HG02763 (cell line): ENCODE results near the gene CARNS1.
"Not testable (repeated sequence)": the region's sequence is repeated elsewhere in the genome, so short reads cannot be mapped to it uniquely, and the experiment has no call there.

ENCODE experiments used
- ATAC-seq: cut with Tn5 transposase; IDR thresholded peaks from one replicate; pipeline ENCODE4 v1.9.1; 2021; ENCODE audit warnings: mild to moderate bottlenecking, moderate library complexity; ENCODE audit not compliant: unreplicated experiment

CARNS1 gene

DNA sequence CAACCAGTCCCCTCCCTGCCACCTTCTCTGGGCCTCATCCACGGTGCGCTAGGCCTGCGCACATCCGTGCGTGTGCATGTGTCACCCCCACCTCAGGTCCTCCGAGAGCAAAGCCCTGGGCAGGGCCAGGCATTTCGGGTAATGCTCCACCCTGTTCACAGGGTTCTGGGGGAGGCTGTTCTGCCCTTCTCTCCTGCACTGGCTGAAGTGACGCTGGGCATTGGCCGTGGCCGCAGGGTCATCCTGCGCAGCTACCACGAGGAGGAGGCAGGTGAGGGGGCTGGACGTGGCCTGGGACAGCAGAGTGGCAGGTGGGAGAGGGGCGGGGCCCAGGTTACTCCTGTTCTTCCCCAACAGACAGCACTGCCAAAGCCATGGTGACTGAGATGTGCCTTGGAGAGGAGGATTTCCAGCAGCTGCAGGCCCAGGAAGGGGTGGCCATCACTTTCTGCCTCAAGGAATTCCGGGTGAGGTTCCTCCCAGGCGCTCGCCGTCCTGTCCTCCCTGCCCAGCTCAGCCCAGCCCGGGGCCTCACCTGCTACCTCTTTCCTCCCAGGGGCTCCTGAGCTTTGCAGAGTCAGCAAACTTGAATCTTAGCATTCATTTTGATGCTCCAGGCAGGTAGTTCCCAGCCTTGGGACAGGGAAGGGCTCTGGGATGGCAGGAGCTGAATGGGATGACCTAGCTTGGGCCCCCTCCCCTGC is 19.8 kb upstream of the CARNS1 start:
- ATAC-seq: no peak

DNA sequence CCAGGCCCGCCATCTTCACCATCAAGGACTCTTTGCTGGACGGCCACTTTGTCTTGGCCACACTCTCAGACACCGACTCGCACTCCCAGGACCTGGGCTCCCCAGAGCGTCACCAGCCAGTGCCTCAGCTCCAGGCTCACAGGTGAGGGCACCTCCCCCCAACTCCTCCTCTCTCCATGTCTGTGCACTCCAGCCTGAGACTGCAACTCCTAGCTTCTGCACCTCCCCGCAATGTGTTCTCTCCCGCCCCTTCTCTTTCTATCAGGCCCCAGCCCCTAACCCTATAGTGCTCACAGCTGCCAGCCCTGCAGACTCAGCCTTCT is 19.3 kb upstream of the CARNS1 start:
- no peak for ATAC-seq

DNA sequence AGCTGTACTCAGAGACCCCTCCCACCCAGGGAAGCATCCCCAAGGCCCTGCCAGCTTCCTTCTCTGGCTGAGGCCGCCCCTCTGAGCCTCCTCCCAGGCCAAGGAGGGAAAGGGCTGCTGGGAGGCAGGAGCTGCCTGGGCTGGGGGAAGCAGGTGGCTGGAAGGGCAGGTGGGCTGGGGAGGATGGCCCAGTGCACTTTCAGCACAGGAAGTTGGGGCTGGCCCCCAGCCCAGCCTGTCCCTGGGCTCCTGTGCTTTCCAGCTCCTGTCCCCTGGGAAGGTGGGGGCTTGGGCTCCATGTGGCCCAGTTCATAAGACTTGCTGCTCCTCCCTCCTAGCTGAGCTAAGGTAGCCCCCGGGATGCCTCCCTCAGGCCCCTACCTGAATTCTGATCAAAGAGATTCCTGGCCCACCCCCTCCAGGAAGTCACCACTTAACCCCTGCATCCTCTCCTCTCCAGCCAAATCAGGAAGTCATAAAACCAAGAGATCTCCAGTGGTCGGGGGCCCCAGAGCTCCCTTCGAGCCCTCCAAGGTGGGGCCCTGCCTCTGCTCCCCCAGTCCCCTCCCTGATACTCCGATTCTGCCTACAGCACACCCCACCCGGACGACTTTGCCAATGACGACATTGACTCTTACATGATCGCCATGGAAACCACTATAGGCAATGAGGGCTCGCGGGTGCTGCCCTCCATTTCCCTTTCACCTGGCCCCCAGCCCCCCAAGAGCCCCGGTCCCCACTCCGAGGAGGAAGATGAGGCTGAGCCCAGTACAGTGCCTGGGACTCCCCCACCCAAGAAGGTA is 18.7 kb upstream of the CARNS1 start:
- ATAC-seq: no peak

DNA sequence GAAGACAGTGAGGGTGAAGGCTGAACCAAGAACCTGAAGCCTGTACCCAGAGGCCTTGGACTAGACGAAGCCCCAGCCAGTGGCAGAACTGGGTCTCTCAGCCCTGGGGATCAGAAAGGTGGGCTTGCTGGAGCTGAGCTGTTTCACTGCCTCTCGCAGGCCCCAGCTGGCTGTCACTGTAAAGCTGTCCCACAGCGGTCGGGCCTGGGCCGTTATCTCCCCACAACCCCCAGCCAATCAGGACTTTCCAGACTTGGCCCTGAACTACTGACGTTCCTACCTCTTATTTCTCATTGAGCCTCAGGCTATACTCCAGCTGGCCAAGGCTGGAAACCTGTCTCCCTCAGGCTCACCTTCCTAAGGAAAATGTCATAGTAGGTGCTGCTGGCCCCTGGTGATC is 17.9 kb upstream of the CARNS1 start:
- no peak for ATAC-seq

DNA sequence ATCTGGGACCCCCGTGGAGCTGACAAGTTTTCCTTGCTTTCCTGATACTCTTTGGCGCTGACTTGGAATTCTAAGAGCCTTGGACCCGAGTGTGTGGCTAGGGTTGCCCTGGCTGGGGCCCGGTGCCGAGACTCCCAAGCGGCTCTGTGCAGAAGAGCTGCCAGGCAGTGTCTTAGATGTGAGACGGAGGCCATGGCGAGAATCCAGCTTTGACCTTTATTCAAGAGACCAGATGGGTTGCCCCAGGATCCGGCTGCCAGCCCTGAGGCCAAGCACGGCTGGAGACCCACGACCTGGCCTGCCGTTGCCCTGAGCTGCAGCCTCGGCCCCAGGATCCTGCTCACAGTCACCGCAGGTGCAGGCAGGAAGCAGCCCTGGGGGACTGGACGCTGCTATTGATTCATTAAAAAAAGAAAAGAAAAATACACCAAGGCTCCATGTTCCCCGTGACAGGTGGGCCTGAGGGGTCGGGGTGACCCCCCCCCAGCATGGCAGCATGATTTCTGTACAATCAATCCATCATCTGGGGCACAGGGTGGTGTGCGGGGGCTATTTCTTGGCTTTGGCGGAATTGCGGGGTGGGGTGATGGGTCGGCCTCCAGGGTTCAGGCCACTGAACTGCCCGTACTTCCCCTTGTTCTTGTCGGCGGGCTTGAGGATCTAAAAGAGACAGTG is 17.4 kb upstream of the CARNS1 start:
- no peak for ATAC-seq

DNA sequence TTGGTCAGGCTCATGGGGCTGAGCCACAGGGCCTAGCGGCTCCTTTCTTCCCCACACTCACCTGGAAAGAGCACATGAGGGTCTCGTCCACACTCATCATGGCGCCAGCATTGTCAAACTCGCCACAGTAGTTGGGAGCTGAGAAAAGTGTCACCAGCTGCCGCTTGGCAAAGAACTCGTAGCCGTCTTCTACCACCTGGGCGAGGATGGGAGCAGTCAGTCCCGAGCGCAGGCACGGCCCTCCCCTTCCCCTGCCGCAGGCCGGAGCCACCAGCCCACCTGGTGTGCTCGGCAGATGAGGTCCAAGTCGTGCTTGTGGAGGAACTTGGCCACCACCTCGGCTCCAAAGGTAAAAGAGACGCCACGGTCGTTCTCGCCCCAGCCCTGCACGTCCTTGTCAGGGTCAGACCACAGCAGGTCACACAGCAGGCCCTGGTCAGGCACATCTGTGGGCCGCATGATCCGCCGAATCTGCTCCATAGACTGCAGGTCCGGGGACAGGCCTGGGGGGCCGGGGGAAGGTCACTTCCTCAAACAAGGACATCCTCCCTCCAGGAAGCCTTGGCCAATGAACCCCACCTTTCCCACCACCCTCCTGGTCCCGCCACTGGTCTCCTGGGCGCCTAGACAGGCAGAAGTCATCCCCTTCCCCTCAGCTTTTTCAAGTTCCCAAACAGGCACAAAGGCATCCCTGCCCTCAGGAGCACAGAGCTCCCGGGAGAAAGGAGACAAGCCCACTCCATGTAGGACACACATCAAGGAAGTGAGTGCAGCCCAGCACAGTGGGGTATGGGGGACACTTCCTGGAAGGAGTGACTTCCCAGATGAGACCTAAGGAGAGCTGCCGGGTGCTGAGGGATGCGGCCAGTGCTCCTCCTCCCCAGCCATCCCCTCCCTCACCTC is 16.6 kb upstream of the CARNS1 start:
- no peak for ATAC-seq

DNA sequence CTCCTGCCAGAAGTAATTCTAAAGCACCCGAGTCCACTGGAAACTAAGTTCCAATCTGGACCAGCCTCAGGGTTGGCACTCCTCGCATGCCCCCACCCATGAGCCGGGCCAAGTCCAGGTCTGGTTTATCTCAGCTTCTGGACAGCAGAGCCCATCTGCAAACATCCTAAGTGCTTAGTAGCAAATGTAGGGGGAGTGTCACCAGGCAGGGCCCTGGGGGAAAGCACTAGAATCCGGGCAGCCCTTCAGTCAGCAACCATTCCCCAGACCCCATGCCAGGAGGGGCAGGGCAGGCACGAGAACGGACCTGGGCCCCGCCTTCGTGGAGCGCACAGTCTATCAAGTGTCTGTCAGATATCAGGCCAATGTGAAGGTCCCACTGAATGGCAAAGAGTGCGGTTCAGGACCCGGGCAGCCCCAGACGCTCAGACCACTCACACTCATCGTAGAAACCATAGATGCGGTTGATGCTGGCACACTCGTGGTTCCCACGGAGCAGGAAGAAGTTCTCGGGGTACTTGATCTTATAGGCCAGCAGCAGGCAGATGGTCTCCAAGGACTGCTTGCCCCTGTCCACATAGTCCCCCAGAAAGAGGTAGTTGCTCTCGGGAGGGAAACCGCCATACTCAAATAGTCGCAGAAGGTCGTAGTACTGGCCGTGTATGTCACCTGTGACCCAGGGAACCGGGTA is 15.1 kb upstream of the CARNS1 start:
- ATAC-seq: no peak

DNA sequence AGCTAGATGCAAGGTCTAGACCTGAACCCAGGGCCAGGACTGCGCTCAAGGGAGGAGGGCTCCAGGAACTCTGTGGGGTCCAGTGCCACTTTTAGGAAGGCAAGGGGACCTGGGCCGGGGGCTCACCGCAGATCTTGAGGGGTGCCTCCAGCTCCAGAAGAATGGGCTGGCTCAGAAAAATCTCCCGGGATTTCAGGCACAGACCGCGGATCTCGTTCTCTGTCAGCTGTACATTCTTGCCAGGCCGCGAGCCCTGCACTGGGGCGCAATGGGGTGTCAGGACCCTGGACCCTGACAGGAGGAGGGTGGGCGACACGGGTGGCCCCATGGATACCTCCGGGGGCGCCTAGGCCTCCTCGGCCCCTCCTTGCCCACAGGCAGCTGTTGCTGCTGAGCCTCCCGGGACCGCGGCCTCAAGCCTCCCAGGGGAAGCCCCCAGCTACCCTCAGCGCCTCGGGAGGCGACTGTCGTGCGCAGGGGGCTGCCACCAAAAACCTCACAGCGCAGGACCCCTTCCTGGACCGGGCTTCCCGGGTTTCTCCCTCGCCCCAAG is 14.5 kb upstream of the CARNS1 start:
- peak; percentile 8 for ATAC-seq

DNA sequence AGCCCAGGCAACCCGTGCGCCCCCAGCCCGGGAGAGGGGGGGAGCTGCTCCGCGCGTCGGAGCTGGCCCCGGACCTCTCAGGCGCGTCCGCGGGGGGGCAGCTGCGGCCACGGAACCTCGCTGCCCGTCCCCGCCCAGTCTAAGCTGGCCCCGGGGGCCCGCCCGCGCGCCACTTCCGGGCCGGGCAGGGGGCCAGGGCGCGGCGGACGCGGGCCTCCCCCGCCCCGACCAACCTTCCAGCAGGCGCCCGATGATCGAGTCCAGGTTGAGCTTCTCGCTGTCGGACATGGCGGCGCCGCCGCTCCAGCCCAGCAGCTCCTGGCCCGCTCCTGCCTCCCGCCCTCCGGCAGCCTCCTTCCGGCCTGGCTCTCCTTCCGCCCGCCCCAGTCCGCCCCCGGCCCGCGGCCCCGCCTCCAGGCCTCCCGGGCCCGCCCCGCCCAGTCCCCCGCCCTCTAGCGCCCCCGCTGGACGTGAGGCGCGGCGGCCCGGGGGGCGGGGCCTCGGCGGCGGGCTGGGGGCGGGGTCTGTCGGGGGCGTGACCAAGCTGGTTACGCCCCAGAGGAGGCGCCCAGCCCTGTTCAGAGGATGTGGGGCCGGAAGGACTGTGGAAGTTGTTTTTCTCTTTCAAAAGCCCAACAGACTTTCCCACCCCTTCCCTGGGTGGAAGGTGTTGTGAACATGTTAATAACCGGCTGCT is 13.8 kb upstream of the CARNS1 start, which contains the start of gene PPP1CA:
PPP1CA (minus strand) TSS at position 364 of the 697 bp plus-strand sequence; CDS start at position 288, 76 bp downstream.
- peak; percentile 67 for ATAC-seq

DNA sequence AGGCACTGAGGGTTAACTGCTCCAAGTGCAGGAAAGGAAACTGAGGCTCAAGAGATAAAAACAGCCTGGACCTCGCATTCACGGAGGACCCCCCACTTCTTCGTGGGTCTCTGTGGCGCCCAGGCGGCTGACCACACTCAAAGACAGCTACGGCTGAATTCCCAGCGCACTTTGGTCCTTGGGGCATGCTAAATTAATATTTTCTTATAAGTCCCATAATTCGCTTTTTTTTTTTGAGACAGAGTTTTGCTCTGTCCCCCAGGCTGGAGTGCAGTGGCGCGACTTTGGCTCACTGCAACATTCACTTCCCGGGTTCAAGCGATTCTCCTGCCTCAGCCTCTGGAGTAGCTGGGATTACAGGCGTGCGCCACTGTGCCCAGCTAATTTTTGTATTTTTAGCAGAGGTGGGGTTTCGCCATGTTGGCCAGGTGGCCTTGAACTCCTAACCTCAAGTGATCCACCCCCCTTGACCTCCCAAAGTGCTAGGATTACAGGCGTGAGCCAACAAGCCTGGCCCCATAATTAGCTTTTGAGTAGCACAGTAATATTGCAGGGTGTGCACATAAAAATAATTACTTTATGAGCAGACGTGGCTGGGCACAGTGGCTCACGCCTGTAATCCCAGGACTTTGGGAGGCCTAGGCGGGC is 13.2 kb upstream of the CARNS1 start:
- ATAC-seq: not testable (repeated sequence)

DNA sequence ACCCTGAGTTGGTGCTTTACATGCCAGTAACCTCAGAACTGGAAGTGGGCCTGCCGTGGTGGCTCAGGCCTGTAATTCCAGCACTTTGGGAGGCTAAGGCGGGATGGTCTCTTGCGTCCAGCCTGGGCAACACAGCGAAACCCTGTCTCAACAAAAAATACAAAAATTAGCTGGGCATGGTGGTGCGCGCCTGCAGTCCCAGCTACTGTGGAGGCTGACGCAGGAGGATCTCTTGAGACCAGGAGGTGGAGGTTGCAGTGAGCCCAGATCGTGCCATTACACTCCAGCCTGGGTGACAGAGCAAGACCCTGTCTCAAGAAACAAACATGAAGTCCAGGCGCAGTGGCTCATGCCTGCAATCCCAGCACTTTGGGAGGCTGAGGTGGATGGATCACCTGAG is 12.4 kb upstream of the CARNS1 start:
- ATAC-seq: not testable (repeated sequence)

DNA sequence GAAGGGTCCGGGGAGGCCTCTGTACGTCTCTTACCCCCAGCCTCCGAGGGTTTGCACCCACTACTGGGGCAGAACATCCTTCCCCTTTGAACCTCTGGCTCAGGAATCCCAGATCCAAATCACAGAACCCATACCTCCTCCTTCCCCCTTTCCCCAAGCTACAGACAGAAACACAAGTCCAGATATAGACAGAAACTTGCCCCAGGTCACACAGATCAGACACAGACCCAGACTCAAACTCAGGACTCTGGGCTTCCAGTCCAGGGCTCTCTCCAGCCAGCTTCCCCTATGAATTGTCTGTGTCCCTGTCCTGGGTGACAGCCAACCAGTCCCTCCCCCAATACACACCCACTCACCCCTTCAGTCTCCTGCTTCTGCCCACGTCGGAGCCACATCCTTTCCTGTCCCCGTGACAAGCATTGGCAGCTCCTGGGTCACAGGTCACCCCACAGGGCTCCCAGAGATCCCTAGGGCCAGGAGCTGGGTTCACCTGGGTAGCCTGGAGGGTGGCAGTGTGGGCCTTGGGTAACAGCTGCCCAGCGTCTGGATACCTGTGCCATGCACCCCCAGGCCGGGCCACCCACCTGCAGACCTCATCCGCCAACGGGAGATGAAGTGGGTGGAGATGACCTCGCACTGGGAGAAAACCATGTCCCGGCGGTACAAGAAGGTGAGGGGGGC is 10.8 kb upstream of the CARNS1 start:
- no peak for ATAC-seq

DNA sequence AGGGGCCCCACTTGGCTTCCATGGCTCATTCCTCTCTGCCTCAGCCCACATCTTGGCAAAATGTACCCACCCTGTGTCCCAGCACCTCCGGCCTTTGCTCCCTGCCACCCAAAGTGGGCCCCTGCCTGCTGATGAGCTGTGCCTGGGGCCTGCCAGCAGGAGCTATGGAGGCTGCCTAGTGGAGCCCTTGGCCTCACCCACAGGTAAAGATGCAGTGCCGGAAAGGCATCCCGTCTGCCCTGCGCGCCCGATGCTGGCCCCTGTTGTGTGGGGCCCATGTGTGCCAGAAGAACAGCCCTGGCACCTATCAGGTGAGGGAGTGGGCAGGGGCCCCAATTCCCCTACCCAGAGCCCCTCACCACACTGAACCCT is 10.3 kb upstream of the CARNS1 start:
- no peak for ATAC-seq

DNA sequence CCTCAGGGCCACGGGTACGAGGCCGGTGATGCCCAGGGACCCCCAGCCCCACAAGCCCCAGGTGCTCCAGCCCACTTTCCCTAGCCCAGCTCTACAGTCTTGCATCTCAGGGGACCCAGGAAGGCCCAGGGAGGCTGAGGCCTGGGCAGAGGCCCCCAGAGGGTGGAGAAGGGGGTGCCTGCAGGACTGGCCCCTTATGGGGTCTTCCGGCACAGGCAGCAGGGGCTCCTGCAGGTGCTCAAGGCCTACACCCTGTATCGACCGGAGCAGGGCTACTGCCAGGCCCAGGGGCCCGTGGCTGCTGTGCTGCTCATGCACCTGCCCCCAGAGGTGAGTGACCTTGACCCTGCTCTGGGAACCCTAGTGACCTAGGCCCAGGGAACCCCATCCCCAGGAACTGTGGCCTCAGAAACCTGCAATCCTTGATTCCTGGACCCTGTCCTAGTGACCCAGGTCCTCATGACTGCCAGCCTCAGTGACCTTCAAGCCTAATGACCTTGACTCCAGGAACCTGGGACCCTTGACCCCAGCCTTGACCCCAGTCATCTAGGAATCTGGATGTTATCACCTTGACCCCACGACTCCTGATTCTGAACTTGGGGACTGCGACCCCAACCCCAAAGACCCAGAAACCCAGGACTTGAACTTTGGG is 9.7 kb upstream of the CARNS1 start:
- ATAC-seq: no peak

DNA sequence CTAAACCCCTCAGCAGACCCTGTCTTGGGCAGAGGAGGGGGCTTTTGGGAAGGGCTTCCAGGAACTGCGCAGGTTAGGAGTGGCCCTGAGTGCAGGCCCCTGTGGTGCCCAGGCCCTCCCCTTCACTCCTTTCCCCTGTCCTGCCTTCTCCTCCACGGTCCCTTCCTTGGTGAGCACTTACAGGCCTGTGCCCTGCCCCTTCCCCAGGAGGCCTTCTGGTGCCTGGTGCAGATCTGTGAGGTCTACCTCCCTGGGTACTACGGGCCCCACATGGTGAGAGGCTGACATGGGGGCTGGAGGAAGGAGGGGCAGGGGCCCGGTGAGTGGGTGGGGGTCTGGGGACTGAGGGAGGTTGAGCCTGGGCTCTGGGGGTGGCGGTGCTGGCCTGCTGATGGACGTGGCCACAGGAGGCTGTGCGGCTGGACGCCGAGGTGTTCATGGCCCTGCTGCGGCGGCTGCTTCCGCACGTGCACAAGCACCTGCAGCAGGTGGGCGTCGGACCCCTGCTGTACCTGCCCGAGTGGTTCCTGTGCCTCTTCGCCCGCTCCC is 9.0 kb upstream of the CARNS1 start:
- no peak for ATAC-seq

DNA sequence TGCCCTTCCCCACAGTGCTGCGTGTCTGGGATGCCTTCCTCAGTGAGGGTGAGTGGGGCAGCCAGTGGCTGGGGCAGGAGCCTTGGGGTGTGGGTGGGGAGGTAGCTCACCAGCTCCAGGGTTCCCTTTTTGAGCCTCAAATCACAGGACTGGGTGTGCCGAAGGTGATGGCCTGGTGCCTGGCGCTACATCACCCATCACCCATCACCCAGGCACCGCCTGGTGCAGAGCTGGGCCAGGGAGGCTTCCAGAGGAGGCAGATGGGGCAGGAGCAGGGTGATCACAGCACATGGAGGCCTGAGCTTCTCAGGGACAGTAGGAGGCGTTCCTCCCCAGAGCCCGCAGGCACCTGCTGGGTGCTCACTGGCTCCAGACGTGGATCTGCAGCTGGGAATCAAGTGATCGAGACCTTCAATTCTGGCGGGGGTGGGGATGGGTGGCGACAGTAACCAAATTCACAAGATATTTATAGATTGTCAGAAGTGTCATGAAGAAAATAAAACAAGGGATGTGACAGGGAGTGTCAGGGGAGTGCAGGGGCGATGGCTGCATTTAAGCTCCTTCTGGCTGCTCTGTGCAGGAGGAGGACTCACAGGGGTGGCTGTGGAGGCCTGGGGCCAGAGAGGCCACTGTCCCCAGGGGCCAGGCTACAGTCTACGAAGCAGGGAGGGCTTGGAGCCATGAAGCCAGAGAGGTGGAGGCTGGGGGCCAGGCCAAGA is 8.3 kb upstream of the CARNS1 start:
- ATAC-seq: no peak

DNA sequence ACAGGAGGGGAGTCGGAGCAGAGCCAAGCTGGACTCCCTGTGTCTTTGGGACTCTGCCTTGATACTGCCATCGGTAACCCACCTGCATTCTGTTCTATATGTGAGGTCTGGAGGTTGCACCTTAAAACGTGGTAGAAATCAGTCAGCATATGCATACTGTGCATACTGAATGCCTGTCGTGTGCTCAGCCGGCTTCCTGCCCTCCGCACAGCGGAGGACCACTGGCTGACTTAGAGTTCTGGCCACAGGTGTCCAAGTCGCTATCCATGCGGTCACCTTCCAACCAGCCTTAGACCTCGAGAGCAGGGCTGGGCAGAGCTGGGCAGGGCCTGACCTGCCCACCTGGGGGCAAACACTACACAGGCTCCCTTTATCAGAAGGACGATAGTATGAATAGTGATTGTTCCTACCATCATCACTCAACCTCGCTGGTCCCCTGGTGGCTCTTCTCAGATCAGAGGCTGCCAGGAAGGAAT is 7.8 kb upstream of the CARNS1 start:
- no peak for ATAC-seq
